Body of pancreas (tissue), 4 donors: ENCODE measurements around the gene MRPL34.

ENCODE experiments used
- CTCF ChIP-seq, 7 experiments: fragments of 450-650 bp in 4 of 7; fragments of 200-600 bp in 3 of 7; sonication (generic) in 3 of 7; IDR thresholded peaks; one replicate each; pipeline ENCODE4 v1.5.1; 2016 to 2019; ENCODE audit warnings: antibody characterized with exemption in 7 of 7
- POLR2A ChIP-seq, 3 donors: fragments of 450-650 bp; IDR thresholded peaks; one replicate each; pipeline ENCODE4 v1.6.1; 2016; ENCODE audit warnings: antibody characterized with exemption in 3 of 3, mild to moderate bottlenecking in 2 of 3

- TF ChIP-seq CTCF (IDR thresholded peaks at IDR 0.05): no peak
- TF ChIP-seq POLR2A (IDR thresholded peaks at IDR 0.05): no peak
Measured at GRCh38 chr19:17327068-17327653, 21.5 kb downstream of the MRPL34 start.
